Gastroesophageal sphincter (tissue), 3 donors: ENCODE results near the gene FHDC1.

Experiments
- CTCF ChIP-seq, 4 experiments: fragments of 200-600 bp in 2 of 4; fragments of 450-650 bp in 2 of 4; sonication (generic) in 1 of 4; IDR thresholded peaks; one replicate each; pipeline ENCODE4 v1.5.1; 2017 to 2019; ENCODE audit warnings: antibody characterized with exemption in 4 of 4, mild to moderate bottlenecking in 2 of 4, moderate library complexity in 2 of 4
- EP300 ChIP-seq: sonication (generic); formaldehyde crosslinking; IDR thresholded peaks from one replicate; pipeline ENCODE4 v1.6.1; 2017; ENCODE audit warnings: antibody characterized with exemption, mild to moderate bottlenecking
- POLR2A ChIP-seq, 2 donors: fragments of 450-650 bp; IDR thresholded peaks; one replicate each; pipeline ENCODE4 v1.6.1; 2017; ENCODE audit warnings: antibody characterized with exemption in 2 of 2, mild to moderate bottlenecking in 2 of 2, moderate library complexity in 1 of 2
- POLR2AphosphoS5 ChIP-seq: sonication (generic); formaldehyde crosslinking; IDR thresholded peaks from one replicate; pipeline ENCODE4 v1.6.1; 2017; ENCODE audit warnings: antibody characterized with exemption

- TF ChIP-seq CTCF (IDR thresholded peaks at IDR 0.05) (no peak), POLR2A (IDR thresholded peaks at IDR 0.05) (no peak), EP300 (no peak), POLR2AphosphoS5 (no peak)
Observed at GRCh38 chr4:152944666-152945320, 8.7 kb downstream of the FHDC1 start.
